Heart right ventricle (tissue), 16 donors: Measurements from ENCODE around the gene GLT6D1. TPM values are rescaled to one million over a fixed set of nuclear protein-coding genes. Genes with fewer than 3 reads are reported as not detected.
"Not testable (repeated sequence)": the region's sequence is repeated elsewhere in the genome, so short reads cannot be mapped to it uniquely, and the experiment has no call there.

Experiments
- ATAC-seq, 8 donors: fragments of 200-7000 bp; cut with Tn5 transposase; one replicate each; pipeline ENCODE4 v1.9.1; 2020; ENCODE audit warnings: mild to moderate bottlenecking in 8 of 8, moderate library complexity in 8 of 8, moderate number of reproducible peaks in 1 of 8
- DNase-seq, 2 donors: peaks; one replicate each; pipeline ENCODE4 v3.0.0-alpha.2; 2020
- H3K27ac ChIP-seq, 10 donors: fragments of 200-600 bp; sonication (generic) in 2 of 10; one replicate each; pipeline versions ENCODE4 v1.5.0 to v1.8.0; 2020 to 2022; ENCODE audit warnings: mild to moderate bottlenecking in 3 of 10
- H3K27me3 ChIP-seq, 7 donors: fragments of 200-600 bp; one replicate each; pipeline ENCODE4 v1.8.0; 2021 to 2022; ENCODE audit warnings: mild to moderate bottlenecking in 2 of 7
- H3K36me3 ChIP-seq, 9 donors: fragments of 200-600 bp; sonication (generic) in 1 of 9; one replicate each; pipeline versions ENCODE4 v1.5.0 to v1.8.0; 2020 to 2022; ENCODE audit warnings: mild to moderate bottlenecking in 2 of 9
- H3K4me1 ChIP-seq, 9 donors: fragments of 200-600 bp; sonication (generic) in 1 of 9; one replicate each; pipeline versions ENCODE4 v1.5.0 to v1.8.0; 2020 to 2022; ENCODE audit warnings: mild to moderate bottlenecking in 4 of 9
- H3K4me3 ChIP-seq, 10 donors: fragments of 200-600 bp; sonication (generic) in 2 of 10; one replicate each; pipeline versions ENCODE4 v1.5.0 to v1.8.0; 2020 to 2022; ENCODE audit warnings: mild to moderate bottlenecking in 7 of 10, moderate library complexity in 2 of 10
- H3K9me3 ChIP-seq, 11 donors: fragments of 200-600 bp in 10 of 11; sonication (generic) in 2 of 11; one replicate each; pipeline versions ENCODE4 v1.5.0 to v1.8.0; 2013 to 2022; ENCODE audit warnings: mild to moderate bottlenecking in 2 of 11, control low read depth in 1 of 11, moderate library complexity in 1 of 11
- CTCF ChIP-seq, 9 donors: fragments of 200-600 bp; sonication (generic) in 2 of 9; IDR thresholded peaks; one replicate each; pipeline versions ENCODE4 v1.5.0 to v1.8.0; 2021 to 2022; ENCODE audit warnings: antibody characterized with exemption in 9 of 9, mild to moderate bottlenecking in 5 of 9, moderate library complexity in 1 of 9
- WGBS, 2 donors: extraction: QIAGEN DNeasy Blood & Tissue Kit; methylation state at CpG; one replicate each; pipeline ENCODE4 v1.1.7; 2013; ENCODE audit warnings: inconsistent platforms in 1 of 2; 5-methylcytosine and 5-hydroxymethylcytosine counted together
- intact Hi-C, 10 donors: fragments of 100-400 bp; cut with DNase I; formaldehyde crosslinking; loops; one replicate each; pipeline versions ENCODE4 v1.11.1 to v1.14.2; 2022
- polyA plus RNA-seq, 2 donors: library from polyadenylated mRNA; stranded (reverse); fragments of 200-250 nt; gene quantifications; one replicate each; pipeline ENCODE4 v1.2.3, GENCODE V29; 2013
- total RNA-seq, 10 donors: library from RNA; stranded (reverse); fragmentation: NEBNext Ultra II Directional in 3 of 10; extraction: Animal tissue kit (Norgen Biotek cat#: 25700) in 3 of 10; gene quantifications; one replicate each; pipeline versions ENCODE4 v1.2.1 to v1.2.4, GENCODE V29; 2021 to 2023
- donor health status: Arrhythmogenic right ventricular cardiomyopathy.
- donor health status: ischemic (EF 13 %, LVEDD 7.1; RV severe dilation, severe dysfunction).
- donor health status: healthy with polysubstance abuse.
- donor health status: DM: no; HTN: yes; CAD: no.
- donor health status: DM: no; HTN: no; CAD: no.
- donor health status: ischemic (EF 25% LVEDD 6.9; RV normal size, moderate dysfunction).
- donor health status: ischemic (EF 25% LVEDD 5.7; RV mildly dilated, moderate dysfunction).
- donor health status: healthy.
- donor health status: DM: yes; HTN: yes; CAD: no.
- donor health status: Ischemic cardiomyopathy.
- donor health status: ischemic (EF 35%, LVEDD 5.7; RV mildly dilated, moderate dysfunction).
- donor health status: nonischemic (EF 11% LVEDD 7.7; RV severe dilation, severe dysfunction).
- donor health status: DM: yes; HTN: yes; CAD: no.
- donor health status: PGD.
- donor health status: ischemic (EF 29% LVEDD 5.4; RV normal size, mild dysfunction).
- donor health status: nonischemic (EF 23%, LVEDD 6.1; RV moderate dilation, normal function).

The GLT6D1 gene
- total and polyA plus RNA-seq, 12 donors, result not detected

GRCh38 chr9:135647884-135648283 is 8.5 kb upstream of the GLT6D1 start:
- 84 to 85% methylated on average over 4 of the region's 4 CpGs for WGBS, 2 donors
- H3K27me3 ChIP-seq, result peaks cover 0 to 10% (median 0%) of the 10 kb centered on the region in 7 donors
- H3K9me3 ChIP-seq, result peaks cover 0 to 77% (median 40%) of the 10 kb centered on the region in 11 donors
- no peaks in the 10 kb centered on the region for H3K36me3 ChIP-seq
- H3K4me1 ChIP-seq, result no peaks in the 10 kb centered on the region
- no peak overlapping the region for H3K4me3 ChIP-seq
- intact Hi-C loops, result no loop called here
- no peak for TF ChIP-seq CTCF (IDR thresholded peaks at IDR 0.05)
- DNase-seq, result no peak
- ATAC-seq, result no peak
- H3K27ac ChIP-seq, result no peak overlapping the region

- Histone ChIP-seq H3K9me3 (peaks cover 0 to 66% (median 40%) of the 10 kb centered on the region in 11 donors), H3K27ac (no peak overlapping the region), H3K36me3 (no peaks in the 10 kb centered on the region), H3K4me1 (no peaks in the 10 kb centered on the region), H3K4me3 (no peak overlapping the region), H3K27me3 (peaks cover 0 to 11% (median 3%) of the 10 kb centered on the region in 7 donors)
- TF ChIP-seq CTCF (IDR thresholded peaks at IDR 0.05), result no peak
- WGBS, 2 donors, result 82 to 86% methylated on average over 5 of the region's 5 CpGs
- ATAC-seq, result no peak
- no peak for DNase-seq
- intact Hi-C loops, result no loop called here
Observed at GRCh38 chr9:135644631-135645218, 5.4 kb upstream of the GLT6D1 start.

- H3K27ac ChIP-seq, result no peak overlapping the region
Observed at GRCh38 chr9:135641745-135642144, 2.4 kb upstream of the GLT6D1 start.

GRCh38 chr9:135641047-135641446 is 1.7 kb upstream of the GLT6D1 start:
- 84 to 88% methylated on average over 7 of the region's 7 CpGs for WGBS, 2 donors

More at GRCh38 chr9:135641745-135642144, 2.4 kb upstream of the GLT6D1 start:
- Histone ChIP-seq H3K27me3 (peaks cover 0 to 20% (median 10%) of the 10 kb centered on the region in 7 donors), H3K36me3 (no peaks in the 10 kb centered on the region), H3K4me3 (no peak overlapping the region), H3K9me3 (peaks cover 0 to 36% (median 24%) of the 10 kb centered on the region in 11 donors), H3K4me1 (no peaks in the 10 kb centered on the region)
- DNase-seq (no peak), ATAC-seq (no peak)
- 60 to 67% methylated on average over 8 of the region's 8 CpGs for WGBS, 2 donors
- TF ChIP-seq CTCF (IDR thresholded peaks at IDR 0.05), result no peak
- intact Hi-C loops, result no loop called here

GRCh38 chr9:135636930-135637530 is 2.3 kb downstream of the GLT6D1 start:
- peaks cover 0 to 52% (median 40%) of the 10 kb centered on the region in 7 donors for H3K27me3 ChIP-seq
- H3K36me3 ChIP-seq, ATAC-seq, intact Hi-C loops, H3K9me3 ChIP-seq, DNase-seq, H3K27ac ChIP-seq, H3K4me1 ChIP-seq, H3K4me3 ChIP-seq: not testable (repeated sequence)
- WGBS, 2 donors, result 72 to 77% methylated on average over 7 of the region's 7 CpGs

More at GRCh38 chr9:135641047-135641446, 1.7 kb upstream of the GLT6D1 start:
- DNase-seq, result no peak
- H3K4me1 ChIP-seq, result no peaks in the 10 kb centered on the region
- no peak overlapping the region for H3K4me3 ChIP-seq
- H3K27me3 ChIP-seq, result peaks cover 0 to 26% (median 12%) of the 10 kb centered on the region in 7 donors
- intact Hi-C loops, result no loop called here
- H3K9me3 ChIP-seq, result peaks cover 0 to 29% (median 20%) of the 10 kb centered on the region in 11 donors
- H3K27ac ChIP-seq, result no peak overlapping the region
- ATAC-seq, result no peak
- H3K36me3 ChIP-seq, result no peaks in the 10 kb centered on the region
- TF ChIP-seq CTCF (IDR thresholded peaks at IDR 0.05), result no peak
